Activated CD4-positive, alpha-beta T cell treated with anti-CD3 and anti-CD28 coated beads, Interleukin-2, amount 10 ng/mL, durations not matched to agents 24 days and 14 days (primary cell): Measurements from ENCODE around the gene IRF2BP1. TPM values are rescaled to one million over a fixed set of nuclear protein-coding genes. Genes with fewer than 3 reads are reported as not detected.
"Not testable (repeated sequence)": the region's sequence is repeated elsewhere in the genome, so short reads cannot be mapped to it uniquely, and the experiment has no call there.

ENCODE experiments used
- DNase-seq: peaks from one replicate; pipeline ENCODE4 v3.0.0; 2022
- H3K27ac Mint-ChIP-seq: one replicate; pipeline ENCODE4 v1.8.0; 2022; ENCODE audit warnings: mild to moderate bottlenecking, mixed read lengths
- H3K27me3 Mint-ChIP-seq: one replicate; pipeline ENCODE4 v1.8.0; 2022; ENCODE audit warnings: mixed read lengths
- H3K36me3 Mint-ChIP-seq: one replicate; pipeline ENCODE4 v1.8.0; 2022; ENCODE audit warnings: low read depth, mild to moderate bottlenecking, mixed read lengths
- H3K4me1 Mint-ChIP-seq: one replicate; pipeline ENCODE4 v1.8.0; 2021; ENCODE audit warnings: mixed read lengths
- H3K4me3 Mint-ChIP-seq: one replicate; pipeline ENCODE4 v1.8.0; 2022; ENCODE audit warnings: mild to moderate bottlenecking, moderate library complexity, mixed read lengths
- H3K9me3 Mint-ChIP-seq: one replicate; pipeline ENCODE4 v1.8.0; 2021; ENCODE audit warnings: mixed read lengths
- intact Hi-C: fragments of 100-400 bp; cut with micrococcal nuclease; formaldehyde crosslinking; loops from one replicate; pipeline ENCODE4 v1.15.1; 2023
- total RNA-seq: library from RNA; stranded (reverse); gene quantifications from 2 replicates; pipeline ENCODE4 v1.2.3, GENCODE V29; 2022

Gene IRF2BP1
- total RNA-seq, 1 donor from 2014 or later = 18.5 TPM

DNA sequence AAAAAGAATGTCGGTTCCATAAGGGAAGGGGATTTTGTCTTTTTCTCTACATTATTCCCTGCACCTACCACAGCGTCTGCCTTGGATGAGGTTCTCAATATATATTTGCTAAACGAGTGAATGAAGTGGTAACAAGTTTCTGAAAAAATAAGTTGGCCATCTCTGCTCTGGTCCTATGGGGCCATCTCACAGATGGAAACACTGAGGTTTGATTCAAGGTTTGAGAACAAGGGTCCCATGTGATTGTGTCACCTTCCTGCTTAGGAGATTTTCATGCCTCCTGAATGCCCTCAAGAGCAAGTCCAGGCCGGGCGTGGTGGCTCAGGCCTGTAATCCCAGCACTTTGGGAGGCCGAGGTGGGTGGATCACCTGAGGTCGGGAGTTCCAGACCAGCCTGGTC lies 13.3 kb upstream of the IRF2BP1 start:
- Mint-ChIP-seq H3K9me3 (no peaks in the 10 kb centered on the region), H3K4me1 (peaks cover 22% of the 10 kb centered on the region), H3K36me3 (peaks cover 28% of the 10 kb centered on the region), H3K27ac (no peak overlapping the region), H3K27me3 (peaks cover 2% of the 10 kb centered on the region), H3K4me3 (no peak overlapping the region)
- intact Hi-C loops = no loop called here
- DNase-seq = no peak

DNA sequence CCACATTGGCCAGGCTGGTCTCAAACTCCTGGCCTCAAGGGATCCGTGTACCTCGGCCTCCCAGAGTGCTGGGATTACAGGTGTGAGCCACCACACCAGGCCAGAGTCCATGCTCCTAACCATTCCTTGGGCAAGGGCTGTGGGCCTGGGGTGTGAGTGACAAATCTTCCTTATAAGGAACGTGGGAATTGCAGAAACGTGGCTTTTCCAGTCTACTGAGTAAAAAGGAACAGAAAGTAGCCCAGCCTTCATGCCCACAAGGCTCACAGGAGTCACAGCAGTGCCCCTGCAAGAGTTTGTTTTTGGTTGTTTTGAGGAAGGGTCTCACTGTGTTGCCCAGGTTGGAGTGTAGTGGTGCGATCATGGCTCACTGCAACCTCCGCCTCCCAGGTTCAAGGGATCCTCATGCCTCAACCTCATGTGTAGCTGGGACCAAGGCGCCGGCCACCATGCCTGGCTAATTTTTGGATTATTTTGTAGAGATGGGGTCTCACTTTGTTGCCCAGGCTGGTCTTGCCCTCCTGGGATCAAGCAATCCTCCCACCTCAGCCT lies 11.4 kb upstream of the IRF2BP1 start:
- no peak for DNase-seq
- Mint-ChIP-seq H3K4me3 (no peak overlapping the region), H3K27me3 (no peaks in the 10 kb centered on the region), H3K9me3 (no peaks in the 10 kb centered on the region), H3K27ac (no peak overlapping the region), H3K4me1 (peaks cover 17% of the 10 kb centered on the region), H3K36me3 (peaks cover 26% of the 10 kb centered on the region)
- intact Hi-C loops = no loop called here

DNA sequence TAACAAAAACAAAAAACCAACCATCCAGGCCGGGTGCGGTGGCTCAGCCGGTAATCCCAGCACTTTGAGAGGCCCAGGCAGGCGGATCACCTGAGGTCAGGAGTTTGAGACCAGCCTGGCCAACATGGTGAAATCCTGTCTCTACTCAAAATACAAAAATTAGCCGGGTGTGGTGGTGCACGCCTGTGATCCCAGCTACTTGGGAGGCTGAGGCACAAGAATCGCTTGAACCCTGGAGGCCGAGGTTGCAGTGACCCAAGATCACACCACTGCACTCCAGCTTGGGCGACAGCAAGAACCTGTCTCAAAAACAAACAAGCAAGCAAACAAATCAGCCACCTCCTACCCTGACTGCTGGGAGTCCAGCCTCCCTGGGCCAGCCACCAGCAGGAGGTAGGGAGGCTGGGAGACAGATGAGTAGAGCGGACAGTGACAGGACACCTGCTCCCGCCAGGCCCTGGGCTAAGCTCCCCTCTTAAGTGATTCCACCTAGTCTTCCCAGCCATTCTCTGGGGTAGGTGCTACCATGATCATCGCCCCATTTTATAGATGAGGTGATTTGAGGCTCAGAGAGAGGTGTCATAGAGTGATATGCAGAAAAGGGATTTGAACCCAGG lies 10.2 kb upstream of the IRF2BP1 start:
- DNase-seq, H3K27ac Mint-ChIP-seq, intact Hi-C loops, H3K9me3 Mint-ChIP-seq, H3K4me3 Mint-ChIP-seq, H3K27me3 Mint-ChIP-seq: not testable (repeated sequence)
- H3K36me3 Mint-ChIP-seq = peaks cover 26% of the 10 kb centered on the region
- H3K4me1 Mint-ChIP-seq = peaks cover 12% of the 10 kb centered on the region

DNA sequence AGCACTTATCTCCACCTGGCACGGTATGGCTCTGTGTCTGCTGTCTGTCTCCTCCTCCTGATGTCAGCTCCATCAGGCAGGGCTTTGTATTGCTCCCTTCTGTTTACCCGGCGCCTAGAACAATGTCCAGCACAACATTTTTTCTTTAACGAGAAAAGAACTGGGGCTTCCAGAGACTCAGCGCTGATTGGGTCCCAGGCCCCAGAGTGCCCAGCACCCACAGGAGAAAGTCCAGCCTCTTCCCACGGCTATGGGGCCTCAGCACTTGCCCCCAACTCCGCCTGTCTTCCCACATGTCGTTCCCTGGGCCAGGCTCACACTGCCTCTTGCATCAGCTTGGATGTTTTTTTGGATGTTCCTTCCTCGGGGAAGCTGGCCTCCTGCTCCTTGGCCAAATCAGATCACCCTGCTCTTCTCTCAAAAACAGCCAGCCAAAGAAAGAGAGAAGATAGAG lies 9.6 kb upstream of the IRF2BP1 start:
- H3K36me3 Mint-ChIP-seq = peaks cover 22% of the 10 kb centered on the region
- peaks cover 8% of the 10 kb centered on the region for H3K4me1 Mint-ChIP-seq
- intact Hi-C loops = no loop called here
- H3K27me3 Mint-ChIP-seq = no peaks in the 10 kb centered on the region
- no peak overlapping the region for H3K4me3 Mint-ChIP-seq
- no peaks in the 10 kb centered on the region for H3K9me3 Mint-ChIP-seq
- H3K27ac Mint-ChIP-seq = no peak overlapping the region
- no peak for DNase-seq

DNA sequence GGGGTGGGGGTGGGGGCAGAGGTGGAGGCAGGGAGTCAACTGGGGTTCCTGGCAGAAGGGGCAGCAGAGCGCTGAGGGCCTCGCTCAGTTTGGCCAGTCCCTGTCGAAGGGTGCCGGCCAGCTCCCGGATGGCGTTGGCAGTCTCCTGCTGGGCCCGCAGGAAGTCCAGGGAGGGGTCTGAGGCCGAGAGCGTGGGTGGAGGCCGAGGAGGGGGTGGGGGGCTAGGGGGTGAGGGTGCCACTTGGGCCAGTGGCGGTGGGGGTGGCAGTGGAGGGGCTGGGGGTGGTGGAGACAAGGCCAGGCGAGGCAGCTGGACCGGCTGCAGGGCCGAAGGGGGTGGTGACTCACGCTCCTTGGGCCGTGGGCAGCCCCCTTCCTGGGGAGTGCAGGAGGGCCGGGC lies 4.9 kb upstream of the IRF2BP1 start:
- intact Hi-C loops = no loop called here
- Mint-ChIP-seq H3K27me3 (no peaks in the 10 kb centered on the region), H3K4me3 (no peak overlapping the region), H3K27ac (no peak overlapping the region), H3K4me1 (peaks cover 7% of the 10 kb centered on the region), H3K9me3 (no peaks in the 10 kb centered on the region), H3K36me3 (peaks cover 8% of the 10 kb centered on the region)
- no peak for DNase-seq

DNA sequence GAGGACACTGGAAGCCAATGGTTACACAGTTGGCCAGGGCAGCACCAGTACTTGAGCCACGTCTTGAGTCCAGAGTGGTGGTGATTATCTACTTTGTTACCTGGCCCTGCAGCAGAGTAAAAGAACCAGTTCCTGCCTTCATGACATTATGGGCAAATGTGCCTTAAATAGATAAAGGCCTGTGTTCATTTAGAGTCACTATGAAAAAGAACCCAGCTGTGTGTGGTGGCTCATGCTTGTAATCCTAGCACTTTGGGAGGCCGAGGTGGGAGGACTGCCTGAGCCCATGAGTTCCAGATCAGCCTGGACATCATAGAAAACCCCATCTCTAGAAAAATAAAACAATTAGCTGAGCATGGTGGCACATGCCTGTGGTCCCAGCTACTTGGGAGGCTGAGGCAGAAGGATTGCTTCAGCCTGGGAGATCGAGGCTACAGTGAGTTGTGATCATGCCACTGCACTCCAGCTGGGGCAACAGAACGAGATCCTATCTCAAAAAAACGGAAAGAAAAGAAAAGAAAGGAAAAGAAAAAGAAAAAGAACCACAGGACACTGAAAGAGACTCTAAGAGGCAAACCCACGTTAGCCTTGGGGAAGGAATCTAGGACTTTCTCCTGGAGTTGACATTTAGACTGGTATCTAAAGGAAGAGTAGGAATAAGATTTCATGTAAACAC lies 3.4 kb upstream of the IRF2BP1 start:
- Mint-ChIP-seq H3K4me1 (peaks cover 7% of the 10 kb centered on the region), H3K36me3 (peaks cover 3% of the 10 kb centered on the region), H3K9me3 (no peaks in the 10 kb centered on the region), H3K27ac (no peak overlapping the region), H3K4me3 (no peak overlapping the region), H3K27me3 (no peaks in the 10 kb centered on the region)
- DNase-seq = no peak
- intact Hi-C loops = loop anchor here (10.0 kb wide), 1 partner anchor 455 kb away; the partner anchor contains the start of gene PPP5C

DNA sequence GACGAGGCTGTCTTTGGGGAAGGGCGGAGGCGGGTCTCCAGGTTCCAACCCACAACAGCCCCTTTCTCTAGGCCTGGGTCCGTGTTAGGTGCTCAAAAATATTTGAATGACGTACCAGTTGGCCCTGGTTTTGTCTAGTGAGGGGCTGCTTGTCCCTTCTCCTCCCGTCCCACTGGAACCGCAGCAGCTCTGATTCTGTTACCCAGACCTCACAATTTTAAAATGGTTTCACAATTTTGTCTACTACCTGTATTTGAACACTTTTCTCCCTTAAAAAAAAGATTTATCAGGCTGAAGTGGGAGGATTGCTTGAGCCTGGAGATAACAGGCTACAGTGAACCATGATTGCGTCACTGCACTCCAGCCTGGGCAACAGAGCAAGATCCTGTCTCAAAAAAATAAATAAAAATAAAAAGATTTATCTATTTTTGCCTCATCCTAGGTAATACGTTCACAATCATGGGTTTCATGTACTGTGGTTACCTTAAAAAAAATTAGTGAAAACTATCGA lies 1.3 kb upstream of the IRF2BP1 start:
- H3K27ac Mint-ChIP-seq = peak overlapping the region; percentile 93
- intact Hi-C loops = loop anchor here (10.0 kb wide), 1 partner anchor 458 kb away; the partner anchor contains the start of gene PPP5C

DNA sequence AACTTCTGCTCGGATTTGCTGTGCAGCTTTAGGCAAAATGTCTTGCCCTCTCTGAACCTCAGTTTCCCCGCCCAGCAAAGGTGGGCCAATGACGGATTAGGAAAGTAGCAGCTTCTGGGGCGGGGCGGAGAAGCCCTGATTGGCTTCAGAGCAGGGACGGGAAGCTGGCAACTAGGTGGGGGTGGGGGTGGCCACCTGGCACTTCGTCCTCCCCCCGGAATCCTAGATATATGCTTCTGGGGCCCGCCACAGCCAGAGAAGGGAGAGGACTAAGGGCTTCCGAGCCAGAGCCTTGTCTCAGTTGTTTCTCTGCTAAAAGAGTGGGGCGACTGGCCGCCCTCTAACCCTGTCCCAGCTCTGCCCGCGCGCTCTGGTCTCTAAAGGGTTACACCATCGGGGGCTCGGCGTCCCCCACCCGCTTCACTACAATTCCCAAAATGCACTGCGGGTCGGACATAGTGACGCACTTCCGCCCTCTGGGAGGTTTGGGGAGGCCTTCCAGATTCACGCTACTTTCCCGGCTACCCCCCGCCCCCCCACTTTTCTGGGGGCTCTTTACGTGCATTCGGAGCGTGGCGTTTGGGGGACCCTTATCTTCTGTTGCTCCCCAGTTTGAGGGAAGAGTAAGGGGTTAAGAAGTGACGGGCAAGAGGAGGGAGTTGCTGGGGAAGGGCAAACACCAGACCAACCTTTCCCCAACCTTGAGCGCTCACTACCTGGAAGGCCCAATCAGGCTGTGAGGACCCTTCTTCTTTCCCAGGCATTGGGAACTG lies 672 bp upstream of the IRF2BP1 start:
- Mint-ChIP-seq H3K27ac (peak overlapping the region; percentile 93), H3K4me3 (peak overlapping the region; percentile 89), H3K36me3 (peaks cover 9% of the 10 kb centered on the region), H3K27me3 (no peaks in the 10 kb centered on the region), H3K4me1 (peaks cover 18% of the 10 kb centered on the region), H3K9me3 (no peaks in the 10 kb centered on the region)
- DNase-seq = peak; percentile 96
- intact Hi-C loops = loop anchor here (1.0 to 10.0 kb wide), 9 partner anchors 16 to 458 kb away; partner anchors contain the start of genes CCDC61, MYPOP, PPP5C and QPCTL

More for the DNA sequence above, 1.3 kb upstream of the IRF2BP1 start:
- Mint-ChIP-seq H3K4me1 (peaks cover 14% of the 10 kb centered on the region), H3K4me3 (peak overlapping the region; percentile 89), H3K27me3 (no peaks in the 10 kb centered on the region), H3K9me3 (no peaks in the 10 kb centered on the region), H3K36me3 (peaks cover 9% of the 10 kb centered on the region)
- no peak for DNase-seq

DNA sequence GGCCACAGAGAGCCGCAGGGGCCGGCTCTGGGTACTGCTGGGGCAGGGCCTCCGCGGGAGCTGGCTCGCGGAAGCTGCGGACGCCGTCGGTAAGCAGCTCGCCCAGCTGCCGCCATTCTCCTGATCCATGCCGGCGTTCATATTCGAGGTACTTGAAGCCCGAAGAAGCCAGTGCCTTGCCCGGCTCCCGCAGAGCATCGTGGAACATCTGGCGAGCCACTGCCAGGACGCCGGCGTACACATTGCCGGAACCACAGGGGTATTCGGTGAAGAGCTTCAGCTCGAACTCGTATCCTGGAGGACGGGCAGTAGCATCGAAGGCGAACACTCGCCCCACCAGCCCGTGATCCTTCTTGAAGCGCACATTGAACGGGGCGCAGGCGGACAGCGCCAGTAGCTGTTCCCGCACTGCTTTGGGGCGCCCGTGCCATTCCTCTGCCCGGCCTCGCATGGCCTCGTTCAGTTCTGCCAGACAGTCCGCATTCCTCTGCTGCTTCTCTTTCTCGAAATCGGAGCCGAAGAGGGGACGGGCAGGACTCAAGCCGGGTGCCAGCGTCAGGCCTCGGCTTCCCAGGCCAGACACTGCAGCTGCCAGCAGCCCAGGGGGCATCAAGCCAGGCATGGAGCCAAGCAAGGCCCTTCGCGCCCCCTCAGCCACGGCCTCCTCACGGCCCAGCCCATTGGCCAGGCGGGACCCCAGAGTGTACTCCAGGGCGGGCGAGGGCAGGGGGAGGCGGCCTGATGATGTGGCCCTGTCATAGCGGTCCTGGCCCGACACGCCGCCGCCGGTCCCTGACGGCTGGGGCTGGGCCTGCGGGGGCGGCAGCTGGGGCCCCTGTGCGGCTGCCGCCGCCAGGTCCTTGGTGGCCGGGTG lies 1.0 kb downstream of the IRF2BP1 start:
- H3K27me3 Mint-ChIP-seq = no peaks in the 10 kb centered on the region
- peak overlapping the region; percentile 89 for H3K4me3 Mint-ChIP-seq
- H3K27ac Mint-ChIP-seq = no peak overlapping the region
- peaks cover 7% of the 10 kb centered on the region for H3K36me3 Mint-ChIP-seq
- peaks cover 25% of the 10 kb centered on the region for H3K4me1 Mint-ChIP-seq
- intact Hi-C loops = loop anchor here (10.0 kb wide), 1 partner anchor 460 kb away; the partner anchor contains the start of gene PPP5C
- H3K9me3 Mint-ChIP-seq = no peaks in the 10 kb centered on the region
- peak; percentile 69 for DNase-seq

DNA sequence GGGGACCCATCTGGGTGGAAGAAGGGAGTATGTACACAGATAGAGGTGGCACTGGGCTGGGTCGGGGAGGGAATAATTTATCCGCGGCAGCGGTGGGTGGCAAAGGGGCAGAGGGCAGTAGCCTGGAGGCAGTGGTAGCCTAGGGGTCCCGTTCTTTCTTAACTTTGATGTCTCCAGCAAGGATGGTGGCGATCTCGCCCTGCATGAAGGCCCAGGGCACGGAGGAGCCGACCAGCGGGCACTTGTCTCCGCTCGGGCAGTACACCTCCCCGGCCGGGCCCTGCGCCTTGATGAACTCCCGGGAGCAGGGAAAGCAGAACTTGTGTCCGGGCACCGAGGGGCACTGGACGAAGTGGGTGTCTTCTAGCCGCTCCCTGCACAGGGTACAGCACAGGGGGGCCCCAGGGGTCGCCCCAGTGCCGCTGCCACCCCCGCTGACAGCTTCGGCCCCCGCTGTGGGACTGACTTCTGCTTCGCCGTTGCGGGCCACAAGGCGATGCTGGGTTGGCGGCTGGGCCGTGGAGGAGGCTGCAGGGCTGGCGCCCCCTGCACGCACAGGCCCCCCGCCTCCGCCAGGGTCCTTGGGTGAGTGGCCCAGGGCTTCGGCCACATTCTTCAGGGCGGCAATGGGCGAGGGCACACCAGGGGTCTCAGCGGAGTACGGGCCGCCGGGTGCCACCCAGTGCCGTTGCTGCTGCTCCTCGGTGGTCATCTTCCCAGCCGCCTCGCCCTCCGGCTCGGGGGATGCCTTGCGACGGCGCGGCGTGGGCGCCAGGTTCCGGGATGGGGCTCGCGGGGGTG lies 1.9 kb downstream of the IRF2BP1 start:
- Mint-ChIP-seq H3K9me3 (no peaks in the 10 kb centered on the region), H3K4me3 (peak overlapping the region; percentile 65), H3K27ac (no peak overlapping the region), H3K4me1 (peaks cover 25% of the 10 kb centered on the region), H3K36me3 (peaks cover 7% of the 10 kb centered on the region), H3K27me3 (no peaks in the 10 kb centered on the region)
- intact Hi-C loops = loop anchor here (1.0 to 10.0 kb wide), 3 partner anchors 20 to 461 kb away; partner anchors contain the start of genes FOXA3 and PPP5C
- DNase-seq = no peak

DNA sequence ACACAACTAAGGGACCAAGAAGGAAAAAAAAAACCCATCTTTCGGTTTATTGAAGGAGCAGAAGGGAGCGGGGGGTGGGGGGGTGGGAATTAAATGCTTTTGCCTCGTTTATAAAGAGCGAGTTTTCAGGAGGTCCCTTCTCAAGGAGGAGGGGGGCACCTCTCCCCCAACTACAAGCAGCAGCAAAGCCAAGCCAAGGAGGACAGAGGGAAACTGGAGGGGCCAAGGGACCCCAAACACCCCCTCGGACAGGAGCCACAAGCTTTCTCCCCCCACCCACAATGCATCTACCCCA lies 2.4 kb downstream of the IRF2BP1 start:
- intact Hi-C loops = loop anchor here (1.0 to 10.0 kb wide), 3 partner anchors 19 to 461 kb away; partner anchors contain the start of genes FOXA3 and PPP5C
- no peaks in the 10 kb centered on the region for H3K9me3 Mint-ChIP-seq
- H3K27ac Mint-ChIP-seq = peak overlapping the region; percentile 3
- no peak for DNase-seq
- H3K4me3 Mint-ChIP-seq = peak overlapping the region; percentile 65
- H3K27me3 Mint-ChIP-seq = no peaks in the 10 kb centered on the region
- H3K36me3 Mint-ChIP-seq = peaks cover 7% of the 10 kb centered on the region
- peaks cover 26% of the 10 kb centered on the region for H3K4me1 Mint-ChIP-seq
